AG04449 (cell line): ENCODE data around the gene USP5.

ENCODE experiments used
- CTCF ChIA-PET: fragments of 350-600 bp; formaldehyde crosslinking; extraction: SDS; loops from one replicate; lab custom pipeline; 2021; ENCODE audit warnings: antibody characterized with exemption; lab: Yijun Ruan, JAX
- POLR2A ChIA-PET: fragments of 400-600, 350-600 bp; formaldehyde crosslinking; extraction: SDS; loops from one replicate; lab custom pipeline; 2020; ENCODE audit warnings: antibody characterized with exemption, inconsistent platforms; lab: Yijun Ruan, JAX
- DNase-seq: peaks from one replicate; pipeline ENCODE4 v3.0.0-alpha.2; 2010; ENCODE audit warnings: low read depth, low spot score
- H3K4me3 ChIP-seq: 2 replicates; pipeline ENCODE4 v1.5.1; 2011; ENCODE audit warnings: low read depth, mild to moderate bottlenecking, control low read depth, low read length
- CTCF ChIP-seq: IDR thresholded peaks from one replicate; pipeline ENCODE4 v1.5.1; 2011; ENCODE audit warnings: mild to moderate bottlenecking, moderate library complexity, low read length, control low read depth, inconsistent platforms; ENCODE audit not compliant: insufficient read depth; ENCODE audit errors: missing control alignments

The USP5 gene

GRCh38 chr12:6831450-6831995 is 20.4 kb upstream of the USP5 start:
- CTCF ChIA-PET = interaction anchor here (1.2 to 17.9 kb wide), 4 partner anchors 7 to 78 kb away, joined by 6 to 316 read pairs (median 194); partner anchors contain the start of genes CDCA3, GNB3, GPR162 and MLF2
- TF ChIP-seq CTCF = no peak
- POLR2A ChIA-PET = interaction anchor here (0.6 to 4.6 kb wide), 4 partner anchors 11 to 65 kb away, joined by 3 to 25 read pairs (median 12); partner anchors contain the start of genes CDCA3, PTMS, TPI1 and USP5

GRCh38 chr12:6832125-6832524 is 19.8 kb upstream of the USP5 start:
- ChIA-PET CTCF (interaction anchor here (1.2 to 17.9 kb wide), 4 partner anchors 7 to 79 kb away, joined by 6 to 316 read pairs (median 194); partner anchors contain the start of genes CDCA3, GNB3, GPR162 and MLF2), POLR2A (interaction anchor here (1.5 to 2.1 kb wide), 2 partner anchors 36 to 65 kb away, joined by 5 to 7 read pairs; partner anchors contain the start of genes PTMS and TPI1)
- TF ChIP-seq CTCF = no peak
- no peak overlapping the region for H3K4me3 ChIP-seq
- DNase-seq = no peak

More at GRCh38 chr12:6831450-6831995, 20.4 kb upstream of the USP5 start:
- H3K4me3 ChIP-seq = no peak overlapping the region
- no peak for DNase-seq

- TF ChIP-seq CTCF = no peak
- POLR2A ChIA-PET = interaction anchor here (0.8 to 2.1 kb wide), 3 partner anchors 11 to 35 kb away, joined by 3 to 7 read pairs (median 4); partner anchors contain the start of genes CDCA3 and TPI1
- no peak overlapping the region for H3K4me3 ChIP-seq
- no peak for DNase-seq
- CTCF ChIA-PET = interaction anchor here (0.6 to 17.9 kb wide), 9 partner anchors 9 to 135 kb away, joined by 3 to 316 read pairs (median 3); partner anchors contain the start of genes CDCA3, GNB3, GPR162 and MLF2
These were observed 18.6 kb upstream of the USP5 start for GRCh38 chr12:6833189-6833890.

- no peak for TF ChIP-seq CTCF
- no peak for DNase-seq
- no peak overlapping the region for H3K4me3 ChIP-seq
- POLR2A ChIA-PET = interaction anchor here (0.7 to 1.2 kb wide), 2 partner anchors 9 to 17 kb away, joined by 3 to 6 read pairs; partner anchors contain the start of genes CDCA3 and USP5
- CTCF ChIA-PET = interaction anchor here (0.6 to 17.9 kb wide), 9 partner anchors 9 to 109 kb away, joined by 3 to 316 read pairs (median 3); partner anchors contain the start of genes CDCA3, GNB3, GPR162 and MLF2
These were observed 17.7 kb upstream of the USP5 start for GRCh38 chr12:6834254-6834653.

GRCh38 chr12:6834873-6835272 is 17.1 kb upstream of the USP5 start:
- no peak for TF ChIP-seq CTCF
- POLR2A ChIA-PET = interaction anchor here (0.6 to 1.2 kb wide), 2 partner anchors 17 to 200 kb away, joined by 3 to 6 read pairs; partner anchors contain the start of genes CDCA3 and USP5
- no peak overlapping the region for H3K4me3 ChIP-seq
- CTCF ChIA-PET = interaction anchor here (0.6 to 17.9 kb wide), 10 partner anchors 10 to 239 kb away, joined by 3 to 316 read pairs (median 3); partner anchors contain the start of genes CDCA3, GNB3, GPR162 and MLF2
- DNase-seq = no peak
